ENCODE results near the gene NELL1.

Gene NELL1

DNA sequence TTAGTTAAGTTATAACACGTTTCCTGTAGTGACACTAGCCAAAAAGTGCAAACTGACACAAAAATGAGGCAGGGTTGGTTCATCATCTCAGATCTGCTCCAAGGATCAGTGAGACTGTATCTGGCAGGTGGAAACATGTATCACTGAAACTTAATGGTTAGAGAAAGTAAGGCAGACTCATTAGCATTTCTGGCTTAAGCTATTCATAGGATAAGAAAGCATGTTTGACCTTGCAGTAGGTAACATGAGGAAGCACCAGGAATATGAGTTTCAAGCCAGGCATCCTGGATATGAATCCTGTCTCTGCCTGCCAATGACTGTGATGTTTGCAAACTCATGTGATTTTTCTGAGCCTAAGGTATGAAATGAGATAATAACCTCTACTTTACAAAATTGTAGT is 732.1 kb downstream of the NELL1 start:
- in situ Hi-C loops (cut with HindIII; ENCODE audit: low sequenced_read_pairs) = no loop called here

DNA sequence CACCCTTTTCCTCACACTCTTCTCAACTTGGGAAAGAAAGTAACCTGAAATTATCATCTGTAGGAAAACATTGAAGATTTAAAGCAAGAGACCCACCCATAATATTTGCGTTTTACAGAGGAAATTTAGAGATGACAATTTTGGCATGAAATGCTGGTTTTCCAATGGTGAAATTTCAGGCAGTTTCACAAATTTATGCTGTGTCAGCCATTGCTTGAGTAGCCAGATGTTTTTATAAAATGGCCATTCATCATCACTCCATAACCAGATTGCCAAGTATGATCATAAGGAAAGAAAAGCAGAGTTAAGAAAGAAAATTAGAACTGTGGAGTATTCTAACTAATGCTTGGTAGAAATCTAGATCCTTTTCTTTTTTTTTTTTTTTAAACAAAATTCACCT is 732.9 kb downstream of the NELL1 start:
- in situ Hi-C loops (cut with HindIII; ENCODE audit: low sequenced_read_pairs) = no loop called here

DNA sequence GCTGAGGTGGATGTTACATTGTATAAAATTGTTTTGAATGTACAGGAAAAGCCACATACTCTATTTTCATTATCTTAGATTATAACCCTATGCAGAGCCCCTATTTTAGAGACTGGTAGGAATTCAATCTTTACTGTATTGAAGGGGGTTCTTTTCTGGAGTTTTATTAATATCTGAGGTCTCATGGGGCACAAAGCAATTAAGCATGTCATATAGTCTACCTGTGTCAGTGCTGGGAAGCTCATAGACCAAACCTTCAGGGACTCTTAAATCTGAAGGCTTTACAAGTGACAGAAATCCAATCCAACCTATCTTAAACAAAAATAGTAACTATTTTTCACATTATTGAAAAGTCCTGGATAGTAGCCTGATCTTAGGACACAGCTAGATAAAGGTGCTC is 733.7 kb downstream of the NELL1 start:
- in situ Hi-C loops (cut with HindIII; ENCODE audit: low sequenced_read_pairs) = no loop called here

DNA sequence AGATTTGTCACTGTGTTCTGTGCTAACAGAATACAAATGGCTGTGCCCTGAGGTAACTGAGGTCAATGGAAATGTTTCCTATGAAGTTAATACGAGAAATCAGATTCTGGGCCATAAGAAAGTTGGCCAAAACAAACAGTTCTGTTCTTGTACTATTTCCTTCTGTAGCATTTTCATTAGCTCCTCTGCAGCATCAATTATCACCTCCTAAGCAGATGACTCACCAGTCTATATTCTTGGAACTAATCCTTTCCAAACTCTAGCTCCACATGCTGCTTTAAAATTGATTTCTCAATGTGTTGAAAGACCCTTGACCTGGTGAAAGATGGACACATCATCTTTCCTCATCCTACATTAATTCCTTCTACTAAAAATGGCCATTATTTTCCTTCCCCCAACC is 736.0 kb downstream of the NELL1 start:
- in situ Hi-C loops (cut with HindIII; ENCODE audit: low sequenced_read_pairs) = no loop called here

DNA sequence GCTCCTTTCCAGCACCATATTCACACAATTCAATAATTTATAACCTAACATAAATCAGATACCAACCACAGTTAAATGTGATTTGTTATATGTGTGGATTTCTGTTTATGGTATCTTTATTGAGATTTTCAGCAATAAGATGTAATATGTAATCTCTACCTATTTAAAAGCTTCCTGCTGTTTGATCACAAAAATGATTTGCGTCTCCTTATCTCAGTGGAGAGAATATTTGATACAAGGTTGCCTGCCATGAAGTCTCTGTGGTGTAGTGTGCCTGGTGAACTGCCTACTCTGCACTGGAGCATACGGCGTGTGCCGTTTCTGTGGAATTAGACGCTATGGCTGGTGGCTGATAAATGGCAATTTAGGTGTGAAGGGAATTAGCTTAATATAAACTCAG is 741.1 kb downstream of the NELL1 start:
- in situ Hi-C loops (cut with HindIII; ENCODE audit: low sequenced_read_pairs) = no loop called here

DNA sequence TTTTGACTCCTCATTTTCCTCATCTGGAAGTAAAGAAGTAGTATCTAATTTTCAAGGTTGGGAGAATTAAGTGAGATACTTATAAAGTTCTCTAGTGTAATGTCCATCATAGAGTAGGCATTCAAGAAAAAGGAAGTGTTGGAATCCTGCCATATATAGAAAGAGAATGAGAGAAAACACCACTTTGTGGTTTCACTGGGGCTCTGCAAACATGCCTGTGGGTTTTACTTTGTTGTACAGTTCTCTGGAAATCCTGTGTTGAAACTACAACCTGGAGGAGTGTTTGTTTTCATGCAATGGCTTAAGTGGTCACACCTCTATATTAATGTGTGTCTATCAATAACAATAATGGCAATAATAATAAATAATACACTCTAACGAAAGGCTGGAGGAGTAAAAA is 741.7 kb downstream of the NELL1 start:
- in situ Hi-C loops (cut with HindIII; ENCODE audit: low sequenced_read_pairs) = no loop called here

DNA sequence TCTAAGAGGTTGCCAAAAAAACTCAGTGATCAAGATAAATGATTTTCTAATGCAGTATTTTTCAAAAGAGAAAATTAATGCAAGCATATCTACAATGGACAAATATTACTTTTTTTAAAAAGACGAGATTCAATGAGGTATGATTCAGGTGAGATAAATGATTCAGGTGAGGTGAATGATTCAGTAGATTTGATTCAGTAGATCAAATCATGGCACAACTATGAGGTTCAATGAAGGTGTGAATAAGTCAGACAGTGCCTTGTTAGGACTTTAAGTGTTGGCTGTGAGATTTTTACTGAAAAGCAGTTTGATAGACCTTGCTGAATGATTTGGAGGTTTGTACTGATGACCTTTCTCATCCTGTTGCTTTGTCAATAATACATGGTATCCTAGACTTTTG is 742.2 kb downstream of the NELL1 start:
- in situ Hi-C loops (cut with HindIII; ENCODE audit: low sequenced_read_pairs) = no loop called here

DNA sequence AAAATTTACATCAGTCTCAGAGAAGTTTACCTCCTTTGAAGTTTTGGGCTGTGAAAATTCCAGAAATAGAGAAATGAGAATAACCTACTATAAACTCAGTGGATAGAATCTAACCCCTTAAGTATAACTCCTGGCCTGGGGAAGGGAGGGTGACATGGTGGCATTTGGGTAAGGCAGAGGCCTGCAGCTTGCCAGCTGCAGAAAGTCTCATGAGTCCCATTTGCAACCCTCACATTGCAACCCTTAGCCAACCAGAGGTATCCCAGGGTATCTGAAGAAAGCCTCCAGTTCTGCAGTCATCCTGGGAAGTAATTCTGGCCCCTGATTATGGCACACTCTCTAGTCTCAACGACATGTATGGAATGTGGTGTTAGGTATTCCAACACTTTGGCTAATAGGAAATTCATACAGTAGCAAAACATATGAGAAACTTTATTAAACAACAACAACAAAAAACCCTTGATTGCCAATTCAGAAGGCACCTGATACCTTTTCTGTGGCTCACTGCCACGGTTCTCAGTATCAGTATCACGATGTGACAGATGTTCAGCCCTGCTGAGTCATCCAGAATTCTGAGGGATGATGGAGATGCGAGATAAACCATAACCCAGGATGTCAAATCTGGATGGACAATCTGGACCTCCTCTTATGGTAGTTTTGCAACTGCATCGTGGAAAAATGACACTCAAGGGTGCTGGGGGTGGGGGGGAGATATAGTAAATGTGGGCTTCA is 743.4 kb downstream of the NELL1 start:
- in situ Hi-C loops (cut with HindIII; ENCODE audit: low sequenced_read_pairs) = no loop called here

DNA sequence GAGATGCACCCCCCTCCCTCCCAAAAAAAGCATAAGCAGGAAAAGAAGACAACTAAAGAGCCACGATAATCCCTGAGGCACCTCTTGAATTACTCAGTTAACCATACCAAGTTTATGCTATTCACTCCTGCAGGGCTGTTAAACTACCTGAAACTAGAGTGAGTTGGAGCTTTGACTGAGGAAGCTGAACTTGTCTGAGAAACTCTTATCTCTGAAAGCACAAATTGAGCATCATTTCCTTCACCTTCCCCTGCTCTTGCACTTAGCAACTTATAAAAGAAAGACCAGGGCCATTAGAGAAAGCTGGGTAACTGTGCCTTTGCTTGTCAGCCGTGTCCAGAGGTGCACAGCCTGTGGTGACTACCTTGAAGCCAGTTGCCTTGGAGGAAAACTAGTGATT is 745.6 kb downstream of the NELL1 start:
- in situ Hi-C loops (cut with HindIII; ENCODE audit: low sequenced_read_pairs) = no loop called here

DNA sequence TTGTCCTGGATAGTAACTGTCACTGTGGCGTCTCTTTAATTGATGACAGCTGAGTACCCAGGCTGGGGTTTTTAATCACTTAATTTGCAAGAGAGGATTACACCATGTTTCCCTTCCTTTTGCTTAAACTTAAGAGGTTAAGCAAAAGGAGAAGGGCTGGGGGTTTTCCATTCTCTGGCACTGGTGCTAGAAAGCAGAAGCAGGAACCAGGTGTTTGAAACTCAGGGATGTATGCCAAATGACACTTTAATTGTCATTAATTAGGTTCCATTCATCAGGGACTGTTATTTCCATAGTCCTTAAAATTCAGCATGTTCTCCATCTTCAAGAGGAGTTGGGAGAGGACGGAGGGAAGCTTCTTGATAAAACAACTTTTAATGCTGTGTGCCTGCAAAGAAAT is 746.2 kb downstream of the NELL1 start:
- in situ Hi-C loops (cut with HindIII; ENCODE audit: low sequenced_read_pairs) = no loop called here

DNA sequence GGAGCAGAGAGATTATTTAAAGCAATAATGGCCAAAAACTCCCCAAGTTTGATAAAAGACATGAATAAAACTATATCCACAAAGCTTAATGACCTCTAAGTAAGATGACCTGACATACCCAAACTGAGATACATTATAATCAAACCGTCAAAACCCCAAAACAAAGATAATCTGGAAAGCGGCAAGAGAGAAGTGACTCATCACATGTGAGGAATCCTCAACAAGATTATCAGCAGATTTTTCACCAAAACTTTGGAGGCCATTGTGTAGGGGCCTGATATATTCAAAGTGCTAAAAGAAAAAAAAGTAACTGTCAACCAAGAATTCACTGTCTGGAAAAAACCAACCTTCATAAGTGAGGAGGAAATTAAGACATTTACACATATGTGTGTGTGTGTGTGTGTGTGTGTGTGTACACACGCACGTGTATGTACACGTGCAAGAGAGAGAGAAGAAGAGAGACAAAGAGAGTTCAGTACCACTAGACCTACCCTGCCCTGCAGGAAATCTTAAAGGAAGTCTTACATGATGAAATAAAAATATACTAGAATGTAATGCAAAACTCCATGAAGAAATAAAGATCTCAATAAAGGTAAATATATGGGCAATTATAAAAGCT is 752.4 kb downstream of the NELL1 start:
- in situ Hi-C loops (cut with HindIII; ENCODE audit: low sequenced_read_pairs) = no loop called here

DNA sequence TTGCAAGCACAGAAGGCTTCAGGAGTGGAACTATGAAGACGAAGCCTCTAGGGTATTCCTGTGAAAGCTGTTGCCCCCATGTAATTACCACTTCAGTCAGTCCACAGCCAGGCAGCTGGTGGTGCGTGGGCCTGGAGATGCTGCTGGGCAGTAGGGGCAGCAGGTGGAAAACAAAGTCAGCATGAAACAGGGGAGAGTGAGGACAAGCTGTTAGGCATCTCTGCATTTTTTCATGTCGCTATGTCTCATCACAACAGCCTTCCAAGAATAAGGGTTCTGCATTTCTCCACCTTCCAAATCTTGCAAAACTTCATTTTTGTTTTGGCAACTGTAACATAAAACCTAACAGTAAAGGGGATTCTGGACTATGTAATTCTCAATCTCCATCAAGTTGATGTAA is 757.5 kb downstream of the NELL1 start:
- in situ Hi-C loops (cut with HindIII; ENCODE audit: low sequenced_read_pairs) = no loop called here

DNA sequence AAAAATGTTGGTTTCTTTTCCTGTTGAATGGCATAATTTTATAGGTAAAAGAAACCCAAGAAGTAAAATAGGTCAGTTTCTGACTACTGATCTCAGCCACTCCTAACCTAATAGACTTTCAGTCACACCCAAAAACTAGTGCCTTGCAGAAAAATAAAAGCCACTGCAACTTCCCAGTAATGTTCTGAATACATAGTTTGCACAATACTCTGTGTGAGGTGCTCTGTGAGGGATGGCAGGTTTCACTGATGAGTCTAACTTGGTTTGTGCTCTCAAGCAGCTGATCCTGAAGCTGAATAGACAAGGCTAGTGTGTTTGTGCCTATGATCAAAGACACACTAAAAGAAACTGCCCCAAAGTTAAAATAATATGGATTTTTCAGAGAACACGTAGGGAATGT is 758.3 kb downstream of the NELL1 start:
- in situ Hi-C loops (cut with HindIII; ENCODE audit: low sequenced_read_pairs) = no loop called here

DNA sequence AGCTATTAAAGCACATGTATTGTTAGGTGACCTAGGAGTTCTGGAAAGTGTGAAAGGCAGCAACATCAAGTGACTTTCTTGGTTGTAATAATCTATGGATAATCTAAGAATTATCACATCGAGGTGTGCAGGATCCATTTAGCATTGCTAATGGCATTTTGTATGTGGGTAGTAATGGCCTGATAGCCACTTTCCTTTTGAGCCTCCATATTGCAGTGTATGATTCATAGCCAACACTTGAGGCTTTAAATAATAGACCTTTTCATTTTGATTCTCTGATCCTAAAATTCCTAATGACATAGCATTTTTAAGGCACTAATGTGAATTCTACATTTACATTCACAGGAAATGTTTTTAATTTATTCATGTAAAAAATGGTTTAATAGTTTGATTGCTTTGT is 759.4 kb downstream of the NELL1 start:
- in situ Hi-C loops (cut with HindIII; ENCODE audit: low sequenced_read_pairs) = no loop called here

DNA sequence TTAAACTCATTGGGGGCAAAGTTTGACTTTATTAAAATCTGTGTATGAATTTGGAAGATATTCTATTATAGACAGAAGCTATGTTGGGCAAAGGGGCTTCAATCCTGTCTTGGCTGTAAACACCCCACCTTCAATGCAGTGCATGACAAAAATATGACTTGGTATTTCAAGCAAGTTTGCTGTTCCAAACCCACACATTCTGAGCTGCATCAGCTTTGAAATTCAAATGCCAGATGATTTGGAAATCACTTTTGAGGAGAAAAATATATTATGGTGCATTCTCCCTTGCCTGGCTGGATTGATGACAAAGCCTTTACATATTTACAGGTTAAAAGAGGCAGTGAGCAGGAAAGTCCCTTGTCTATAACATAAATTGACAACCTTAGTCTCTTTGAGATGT is 760.0 kb downstream of the NELL1 start:
- in situ Hi-C loops (cut with HindIII; ENCODE audit: low sequenced_read_pairs) = no loop called here

DNA sequence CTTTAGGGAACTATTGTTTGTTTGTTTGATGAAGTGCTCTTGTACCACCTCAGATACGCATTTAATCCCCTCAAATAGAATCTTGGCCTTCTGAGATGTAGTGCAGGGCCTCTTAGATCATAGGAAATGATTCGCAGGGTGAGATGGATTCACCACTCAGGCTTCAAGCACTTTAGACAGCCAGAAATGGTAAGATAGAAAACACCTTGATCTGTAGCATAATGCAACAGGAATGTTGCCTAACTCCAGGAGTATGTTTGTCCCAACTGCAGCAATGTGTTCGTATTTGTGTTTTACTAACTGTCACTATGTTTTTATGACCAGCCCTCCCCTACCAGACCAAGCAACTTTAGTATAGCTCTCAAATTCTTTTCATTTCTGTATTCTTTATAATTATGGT is 761.2 kb downstream of the NELL1 start:
- in situ Hi-C loops (cut with HindIII; ENCODE audit: low sequenced_read_pairs) = no loop called here

DNA sequence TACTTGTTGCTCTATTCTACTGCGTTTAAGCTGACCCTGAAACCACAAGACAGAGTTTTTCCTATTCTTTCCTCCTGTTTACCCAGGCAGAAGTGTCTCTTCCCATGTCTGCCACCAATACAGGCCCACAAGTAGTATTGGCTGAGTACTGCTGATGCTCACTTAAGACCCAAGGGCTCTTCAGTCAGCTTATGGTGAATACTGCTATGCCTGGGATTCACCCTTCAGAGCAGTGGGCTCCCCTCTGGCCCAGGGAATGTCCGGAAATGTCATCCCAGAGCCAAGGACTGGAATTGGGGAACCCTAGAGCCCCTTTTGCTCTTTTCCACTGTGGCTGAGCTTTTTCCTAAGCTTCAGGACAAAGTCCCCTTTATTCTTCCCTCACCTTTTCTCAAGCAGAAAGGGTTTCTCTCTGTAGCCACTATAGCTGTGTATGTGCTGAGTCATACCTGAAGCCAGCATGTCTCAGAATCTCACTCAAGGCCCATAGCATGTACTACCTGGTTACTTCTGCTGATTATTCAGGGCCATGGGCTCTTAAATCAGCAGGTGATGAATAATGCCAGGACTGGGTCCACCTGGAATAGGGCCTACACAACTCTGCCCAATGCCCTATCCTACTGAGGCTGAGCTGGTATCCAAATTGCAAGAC is 777.7 kb downstream of the NELL1 start:
- in situ Hi-C loops (cut with HindIII; ENCODE audit: low sequenced_read_pairs) = no loop called here

DNA sequence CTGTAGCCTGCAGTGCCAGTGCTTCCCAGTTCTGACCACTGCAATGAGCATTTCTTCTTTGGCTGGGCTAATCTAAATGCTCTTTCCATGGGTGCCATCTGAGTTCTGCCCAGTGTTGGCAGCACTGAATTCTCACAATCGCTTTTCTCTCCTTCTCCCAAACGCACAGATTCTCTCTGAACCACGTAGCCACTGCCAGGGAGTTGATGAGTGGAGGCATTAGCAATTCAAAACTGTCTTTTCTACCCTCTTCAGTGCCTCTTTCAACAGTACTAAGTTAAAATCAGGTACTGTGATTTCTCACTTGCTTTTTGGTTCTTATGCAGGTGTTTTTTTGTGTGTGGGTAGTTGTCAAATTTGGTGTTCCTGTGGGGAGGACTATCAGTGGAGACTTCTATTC is 778.5 kb downstream of the NELL1 start:
- in situ Hi-C loops (cut with HindIII; ENCODE audit: low sequenced_read_pairs) = no loop called here

DNA sequence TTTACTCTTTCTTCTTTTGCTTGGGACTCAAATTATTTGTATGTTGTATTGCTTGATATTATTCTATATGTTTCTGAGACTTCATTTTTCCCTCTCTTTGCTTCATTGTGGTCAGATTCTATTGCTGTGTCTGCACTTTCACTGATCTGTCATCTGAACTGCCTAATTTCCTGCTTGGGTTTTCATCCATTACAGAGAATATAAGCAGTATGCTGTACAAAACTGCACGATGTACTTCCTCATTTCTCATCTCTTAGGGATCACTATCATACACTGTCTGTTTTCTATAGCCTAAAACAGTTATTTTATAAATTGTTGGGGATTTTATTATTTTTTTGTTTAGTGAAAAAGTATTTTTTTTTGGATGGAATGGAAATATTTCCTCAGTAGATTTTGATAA is 786.8 kb downstream of the NELL1 start:
- in situ Hi-C loops (cut with HindIII; ENCODE audit: low sequenced_read_pairs) = no loop called here

DNA sequence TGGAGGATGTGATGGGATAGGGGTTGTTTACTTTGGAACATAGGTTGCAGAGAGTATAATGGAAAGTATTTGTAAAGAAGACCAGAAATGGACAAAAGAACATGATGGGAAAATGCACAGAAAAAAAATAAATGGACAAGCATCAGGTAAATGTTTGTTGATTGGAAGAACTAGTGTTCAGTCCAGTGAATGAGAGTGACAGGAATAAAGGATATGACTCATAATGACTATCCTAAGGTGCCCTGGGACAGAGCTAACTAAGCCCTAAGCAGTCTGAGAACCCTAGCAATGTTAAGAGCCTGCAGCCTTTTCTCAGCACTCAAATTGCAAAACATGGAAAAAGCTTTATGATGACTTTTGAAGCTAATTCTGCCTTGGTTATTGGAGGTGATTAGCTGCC is 790.7 kb downstream of the NELL1 start:
- in situ Hi-C loops (cut with HindIII; ENCODE audit: low sequenced_read_pairs) = no loop called here

DNA sequence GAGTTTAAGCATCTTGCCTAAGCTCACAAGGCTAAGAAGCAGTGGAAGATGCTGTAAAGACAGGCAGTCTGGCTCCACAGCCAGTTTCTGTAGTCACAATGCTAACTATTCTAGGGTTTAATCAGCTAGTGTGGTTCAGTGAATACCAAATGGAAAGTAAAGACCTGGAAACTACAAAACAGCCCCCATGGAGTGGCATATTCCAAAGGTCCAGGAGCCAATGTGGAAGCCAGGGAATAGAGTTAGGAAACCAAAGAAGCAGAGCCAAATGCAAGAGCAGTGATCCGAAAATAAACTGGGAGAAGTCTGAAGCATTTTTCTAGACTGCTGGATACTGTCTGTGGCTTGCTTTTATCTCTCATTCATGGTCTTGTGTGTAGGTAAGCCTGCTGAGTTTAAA is 792.3 kb downstream of the NELL1 start:
- in situ Hi-C loops (cut with HindIII; ENCODE audit: low sequenced_read_pairs) = no loop called here

DNA sequence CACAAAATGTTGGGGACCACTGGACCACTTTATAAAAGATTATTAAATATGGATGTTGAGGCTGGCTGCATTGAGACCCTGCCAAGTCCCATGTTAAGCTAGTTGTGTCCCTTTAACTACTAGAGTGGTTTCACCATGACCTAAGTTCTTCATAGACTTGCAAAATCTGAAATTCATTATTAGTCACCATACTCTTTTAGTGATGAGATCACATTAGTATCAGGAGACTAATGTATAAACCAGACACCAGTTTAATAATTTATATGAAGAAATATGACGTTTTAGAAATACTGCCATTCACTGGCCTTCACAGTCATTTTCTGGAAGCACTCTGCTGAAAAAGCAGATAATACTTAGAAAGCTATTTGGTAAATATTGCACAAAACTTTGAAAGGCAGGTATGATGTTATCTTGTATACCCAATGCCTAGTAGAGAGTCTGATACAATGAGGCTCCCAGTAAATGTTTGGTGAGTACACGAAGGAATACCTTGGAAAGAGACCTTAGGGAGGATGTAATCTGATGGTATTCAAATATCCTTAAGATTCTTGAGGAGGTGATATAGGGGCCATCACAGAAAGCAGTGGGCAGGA is 795.3 kb downstream of the NELL1 start:
- in situ Hi-C loops (cut with HindIII; ENCODE audit: low sequenced_read_pairs) = no loop called here
